GOT3 (cell line): ENCODE data around the gene OR52N5.

ENCODE experiments used
- DNase-seq: peaks from one replicate; lab custom pipeline; 2025; ENCODE audit warnings: mixed read lengths; lab: John Stamatoyannopoulos, UW

Gene OR52N5

GRCh38 chr11:5783255-5783654, at the start of gene OR52N5:
OR52N5 (minus strand) TSS chr11:5783355; CDS start chr11:5778634, 4,721 bp downstream.
- no peak for DNase-seq

- no peak for DNase-seq
Observed at GRCh38 chr11:5831196-5831829, 48.2 kb upstream of the OR52N5 start.

- DNase-seq = no peak
Observed at GRCh38 chr11:5818245-5818886, 35.2 kb upstream of the OR52N5 start.

GRCh38 chr11:5815534-5815933, 32.4 kb upstream of the OR52N5 start:
- DNase-seq = no peak

GRCh38 chr11:5809905-5810795, 27.0 kb upstream of the OR52N5 start:
- DNase-seq = no peak

GRCh38 chr11:5809122-5809519, 26.0 kb upstream of the OR52N5 start:
- no peak for DNase-seq

GRCh38 chr11:5808500-5809121, 25.5 kb upstream of the OR52N5 start, which contains the start of gene OR52N2:
OR52N2 (plus strand) TSS chr11:5808924; CDS start chr11:5820336, 11,412 bp downstream.
- DNase-seq = peak; percentile 1

GRCh38 chr11:5807580-5807979, 24.4 kb upstream of the OR52N5 start:
- no peak for DNase-seq

GRCh38 chr11:5803982-5804381, 20.8 kb upstream of the OR52N5 start:
- DNase-seq = no peak

GRCh38 chr11:5796541-5796940, 13.4 kb upstream of the OR52N5 start:
- DNase-seq = no peak

GRCh38 chr11:5791165-5791564, 8.0 kb upstream of the OR52N5 start, which contains the start of gene OR52N1:
OR52N1 (minus strand) TSS chr11:5791265; CDS start chr11:5788816, 2,449 bp downstream.
- DNase-seq = no peak

GRCh38 chr11:5767056-5767455, 16.1 kb downstream of the OR52N5 start:
- no peak for DNase-seq

- no peak for DNase-seq
Observed at GRCh38 chr11:5753943-5754342, 29.2 kb downstream of the OR52N5 start, which contains the start of gene OR52N4. OR52N4 (plus strand) TSS chr11:5754243; CDS start chr11:5754741, 498 bp downstream.

GRCh38 chr11:5749836-5750235, 33.3 kb downstream of the OR52N5 start:
- no peak for DNase-seq

- no peak for DNase-seq
Observed at GRCh38 chr11:5746614-5747013, 36.5 kb downstream of the OR52N5 start.

GRCh38 chr11:5738431-5738830, 44.7 kb downstream of the OR52N5 start:
- no peak for DNase-seq

GRCh38 chr11:5737670-5738392, 45.3 kb downstream of the OR52N5 start:
- DNase-seq = no peak

- DNase-seq = no peak
Observed at GRCh38 chr11:5737091-5737490, 46.1 kb downstream of the OR52N5 start.

GRCh38 chr11:5736396-5736795, 46.8 kb downstream of the OR52N5 start, which contains the start of gene OR56B1:
OR56B1 (plus strand) TSS chr11:5736448; CDS start chr11:5736517, 69 bp downstream.
- DNase-seq = no peak

GRCh38 chr11:5727691-5728090, 55.5 kb downstream of the OR52N5 start:
- no peak for DNase-seq

- DNase-seq = no peak
Observed at GRCh38 chr11:5726351-5726750, 56.8 kb downstream of the OR52N5 start.
